GM23338 (cell line): ENCODE measurements around the gene GAN. TPM values are rescaled to one million over a fixed set of nuclear protein-coding genes. Genes with fewer than 3 reads are reported as not detected.

Experiments
- ATAC-seq: fragments of 200-7000 bp; cut with Tn5 transposase; 3 replicates; pipeline ENCODE4 v1.9.1; 2020
- DNase-seq: peaks from one replicate; pipeline ENCODE4 v3.0.0-alpha.2; 2015; ENCODE audit warnings: low spot score
- H2AFZ ChIP-seq: fragments of 200-600 bp; sonication (generic); 2 replicates; pipeline ENCODE4 v1.8.0; 2016; ENCODE audit warnings: antibody characterized with exemption, mild to moderate bottlenecking, moderate library complexity
- H3F3A ChIP-seq: fragments of 200-600 bp; sonication (generic); replicated peaks from 2 replicates; pipeline ENCODE4 v1.8.0; 2017; ENCODE audit warnings: antibody characterized with exemption, mixed run types, low read depth
- H3K27ac ChIP-seq: fragments of 200-600 bp; sonication (generic); 2 replicates; pipeline ENCODE4 v1.6.1; 2016; ENCODE audit warnings: low read depth
- H3K27me3 ChIP-seq: fragments of 200-600 bp; sonication (generic); 2 replicates; pipeline ENCODE4 v1.8.0; 2016; ENCODE audit warnings: mild to moderate bottlenecking, mixed run types, moderate library complexity; ENCODE audit not compliant: insufficient read depth
- H3K36me3 ChIP-seq: fragments of 200-600 bp; sonication (generic); 2 replicates; pipeline ENCODE4 v1.8.0; 2016; ENCODE audit warnings: mild to moderate bottlenecking; ENCODE audit not compliant: insufficient read depth
- H3K4me1 ChIP-seq: fragments of 200-600 bp; sonication (generic); 2 replicates; pipeline ENCODE4 v1.8.0; 2016; ENCODE audit warnings: mild to moderate bottlenecking, moderate library complexity; ENCODE audit not compliant: insufficient read depth
- H3K4me2 ChIP-seq: fragments of 200-600 bp; sonication (generic); 2 replicates; pipeline ENCODE4 v1.7.1; 2017; ENCODE audit warnings: mixed run types
- H3K4me3 ChIP-seq: fragments of 200-600 bp; sonication (generic); 2 replicates; pipeline ENCODE4 v1.6.1; 2016; ENCODE audit warnings: mixed run types
- H3K79me2 ChIP-seq: fragments of 200-600 bp; sonication (generic); replicated peaks from 2 replicates; pipeline ENCODE4 v1.8.0; 2017; ENCODE audit warnings: mild to moderate bottlenecking; ENCODE audit not compliant: insufficient read depth
- H3K9me2 ChIP-seq: fragments of 200-600 bp; sonication (generic); 2 replicates; pipeline ENCODE4 v1.8.0; 2017; ENCODE audit not compliant: insufficient read depth
- H4K20me1 ChIP-seq: fragments of 200-600 bp; sonication (generic); replicated peaks from 2 replicates; pipeline ENCODE4 v1.8.0; 2017; ENCODE audit warnings: mild to moderate bottlenecking; ENCODE audit not compliant: insufficient read depth
- H3K27ac Mint-ChIP-seq: 2 replicates; pipeline ENCODE4 v1.8.0; 2020; ENCODE audit warnings: inconsistent platforms, mild to moderate bottlenecking, moderate library complexity, mixed read lengths
- H3K27me3 Mint-ChIP-seq: 3 replicates; pipeline ENCODE4 v1.8.0; 2022; ENCODE audit warnings: low read depth, mild to moderate bottlenecking, moderate library complexity, mixed read lengths, inconsistent platforms; ENCODE audit not compliant: insufficient read depth, poor library complexity
- H3K36me3 Mint-ChIP-seq: 3 replicates; pipeline ENCODE4 v1.8.0; 2021; ENCODE audit warnings: low read depth, mild to moderate bottlenecking, inconsistent platforms, moderate library complexity, mixed read lengths
- H3K4me1 Mint-ChIP-seq: 3 replicates; pipeline ENCODE4 v1.8.0; 2020; ENCODE audit warnings: mild to moderate bottlenecking, inconsistent platforms, mixed read lengths
- H3K4me3 Mint-ChIP-seq: 3 replicates; pipeline ENCODE4 v1.8.0; 2021; ENCODE audit warnings: moderate library complexity, mild to moderate bottlenecking, inconsistent platforms, mixed read lengths
- H3K9me3 Mint-ChIP-seq: 3 replicates; pipeline ENCODE4 v1.8.0; 2020; ENCODE audit warnings: moderate library complexity, mild to moderate bottlenecking, inconsistent platforms, mixed read lengths
- JUNB ChIP-seq: IDR thresholded peaks from one replicate; pipeline ENCODE4 v1.6.1; 2016; ENCODE audit warnings: antibody characterized with exemption; ENCODE audit not compliant: unreplicated experiment
- NANOG ChIP-seq: IDR thresholded peaks from 2 replicates; pipeline ENCODE4 v1.6.1; 2016; ENCODE audit warnings: antibody characterized with exemption, borderline replicate concordance
- STAT1 ChIP-seq: IDR thresholded peaks from one replicate; pipeline ENCODE4 v1.6.1; 2016; ENCODE audit warnings: antibody characterized with exemption; ENCODE audit not compliant: unreplicated experiment
- ZNF114 ChIP-seq: fragments of 250-450 bp; sonication (Bioruptor Pico); IDR thresholded peaks from 2 replicates; pipeline ENCODE4 v1.5.0; 2020; ENCODE audit warnings: mild to moderate bottlenecking, moderate library complexity
- ZNF331 ChIP-seq: fragments of 250-450 bp; sonication (Bioruptor Pico); IDR thresholded peaks from 2 replicates; pipeline ENCODE4 v1.5.0; 2020; ENCODE audit warnings: low read depth, mild to moderate bottlenecking, moderate library complexity
- ZNF462 ChIP-seq: fragments of 250-450 bp; sonication (Bioruptor Pico); IDR thresholded peaks from 2 replicates; pipeline ENCODE4 v1.5.0; 2020; ENCODE audit warnings: mild to moderate bottlenecking, moderate library complexity
- polyA plus RNA-seq: library from polyadenylated mRNA; unstranded; fragments of >200 nt; fragmentation: Nextera tagmentation; extraction: Ambion mirVana; gene quantifications from 2 replicates; pipeline ENCODE4 v1.2.1, GENCODE V29; 2016
- total RNA-seq: library from RNA; depleted of rRNA; stranded (reverse); fragments of >200 nt; shearing (Covaris generic); gene quantifications from 2 replicates; pipeline ENCODE4 v1.2.3, GENCODE V29; 2014
- TF ChIP-seq, protein P1 (sequence below): IDR thresholded peaks from 2 replicates; pipeline ENCODE4 v1.6.1; 2016; ENCODE audit warnings: antibody characterized with exemption

Gene GAN
- total and polyA plus RNA-seq, 2 experiments from 2014 or later = 8.1 to 28.5 TPM

- DNase-seq (no peak), ATAC-seq (no peak)
- H3K4me1 Mint-ChIP-seq = no peaks in the 10 kb centered on the region; the same call in 2 of the 3 replicates
- H2AFZ ChIP-seq = no peak overlapping the region
- no peak overlapping the region for H3K4me3 ChIP-seq
- H3K4me2 ChIP-seq = no peak overlapping the region
- no peak overlapping the region for H3K27ac ChIP-seq
- no peaks in the 10 kb centered on the region; the same call in 2 of the 3 replicates for H3K9me3 Mint-ChIP-seq
- H3K4me1 ChIP-seq = no peaks in the 10 kb centered on the region
- no peaks in the 10 kb centered on the region for H3K27me3 ChIP-seq
- TF ChIP-seq, protein P1, sequence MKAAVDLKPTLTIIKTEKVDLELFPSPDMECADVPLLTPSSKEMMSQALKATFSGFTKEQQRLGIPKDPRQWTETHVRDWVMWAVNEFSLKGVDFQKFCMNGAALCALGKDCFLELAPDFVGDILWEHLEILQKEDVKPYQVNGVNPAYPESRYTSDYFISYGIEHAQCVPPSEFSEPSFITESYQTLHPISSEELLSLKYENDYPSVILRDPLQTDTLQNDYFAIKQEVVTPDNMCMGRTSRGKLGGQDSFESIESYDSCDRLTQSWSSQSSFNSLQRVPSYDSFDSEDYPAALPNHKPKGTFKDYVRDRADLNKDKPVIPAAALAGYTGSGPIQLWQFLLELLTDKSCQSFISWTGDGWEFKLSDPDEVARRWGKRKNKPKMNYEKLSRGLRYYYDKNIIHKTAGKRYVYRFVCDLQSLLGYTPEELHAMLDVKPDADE = no peak
- no peak for TF ChIP-seq ZNF462 (CRISPR knock-in tag)
- TF ChIP-seq NANOG = no peak
- no peak for TF ChIP-seq STAT1
- TF ChIP-seq JUNB = no peak
- TF ChIP-seq ZNF331 = no peak
- no peak for TF ChIP-seq ZNF114 (CRISPR knock-in tag)
- no peaks in the 10 kb centered on the region for H3K36me3 ChIP-seq
- H3K27me3 Mint-ChIP-seq = no peaks in the 10 kb centered on the region
- H3K27ac Mint-ChIP-seq = no peak overlapping the region
- H3F3A ChIP-seq = no peaks in the 10 kb centered on the region
- H3K36me3 Mint-ChIP-seq = no peaks in the 10 kb centered on the region
- H3K4me3 Mint-ChIP-seq = no peak overlapping the region
- 0 out of 2 replicates have a peak, but pooled peaks cover 8% of the 10 kb centered on the region for H3K9me2 ChIP-seq
- H3K79me2 ChIP-seq = no peaks in the 10 kb centered on the region
- no peaks in the 10 kb centered on the region for H4K20me1 ChIP-seq
Observed at GRCh38 chr16:81292936-81293335, 21.8 kb upstream of the GAN start.
